GM12874 (cell line): Measurements from ENCODE around the gene OR7D2.

Source experiments
- TF ChIP-seq, protein P1 (sequence below): IDR thresholded peaks from 2 replicates; pipeline ENCODE4 v1.5.1; 2011; ENCODE audit warnings: low read depth, mild to moderate bottlenecking, control low read depth, low read length, moderate library complexity; ENCODE audit not compliant: insufficient read depth

OR7D2 gene

DNA sequence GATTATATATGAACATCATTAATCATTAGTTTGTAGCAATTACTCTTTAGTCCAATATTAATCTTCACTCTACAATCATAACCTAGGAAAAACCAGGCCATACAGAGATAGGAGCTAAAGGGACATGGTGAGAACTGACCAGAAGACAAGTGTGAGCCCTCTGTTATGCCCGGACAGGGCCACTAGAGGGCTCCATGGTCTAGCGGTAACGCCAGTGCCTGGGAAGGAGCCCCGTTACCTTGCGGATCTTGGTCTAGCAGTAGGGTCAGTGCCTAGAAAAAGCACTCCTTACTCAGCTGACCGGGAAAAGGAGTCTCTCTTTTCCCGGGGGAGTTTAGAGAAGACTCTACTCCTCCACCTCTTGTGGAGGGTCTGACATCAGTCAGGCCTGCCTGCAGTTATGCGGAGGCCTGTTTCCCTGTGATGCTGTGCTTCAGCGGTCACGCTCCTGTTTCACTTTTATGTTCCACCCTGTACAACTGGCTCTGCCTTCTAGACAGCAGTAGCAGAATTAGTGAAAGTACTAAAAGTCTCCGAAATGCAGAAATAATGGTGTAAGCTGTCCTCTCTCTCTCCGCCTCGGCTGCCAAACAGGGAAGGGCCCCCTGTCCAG, 26.8 kb downstream of the OR7D2 start:
- TF ChIP-seq, protein P1, sequence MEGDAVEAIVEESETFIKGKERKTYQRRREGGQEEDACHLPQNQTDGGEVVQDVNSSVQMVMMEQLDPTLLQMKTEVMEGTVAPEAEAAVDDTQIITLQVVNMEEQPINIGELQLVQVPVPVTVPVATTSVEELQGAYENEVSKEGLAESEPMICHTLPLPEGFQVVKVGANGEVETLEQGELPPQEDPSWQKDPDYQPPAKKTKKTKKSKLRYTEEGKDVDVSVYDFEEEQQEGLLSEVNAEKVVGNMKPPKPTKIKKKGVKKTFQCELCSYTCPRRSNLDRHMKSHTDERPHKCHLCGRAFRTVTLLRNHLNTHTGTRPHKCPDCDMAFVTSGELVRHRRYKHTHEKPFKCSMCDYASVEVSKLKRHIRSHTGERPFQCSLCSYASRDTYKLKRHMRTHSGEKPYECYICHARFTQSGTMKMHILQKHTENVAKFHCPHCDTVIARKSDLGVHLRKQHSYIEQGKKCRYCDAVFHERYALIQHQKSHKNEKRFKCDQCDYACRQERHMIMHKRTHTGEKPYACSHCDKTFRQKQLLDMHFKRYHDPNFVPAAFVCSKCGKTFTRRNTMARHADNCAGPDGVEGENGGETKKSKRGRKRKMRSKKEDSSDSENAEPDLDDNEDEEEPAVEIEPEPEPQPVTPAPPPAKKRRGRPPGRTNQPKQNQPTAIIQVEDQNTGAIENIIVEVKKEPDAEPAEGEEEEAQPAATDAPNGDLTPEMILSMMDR = peak; percentile 85

DNA sequence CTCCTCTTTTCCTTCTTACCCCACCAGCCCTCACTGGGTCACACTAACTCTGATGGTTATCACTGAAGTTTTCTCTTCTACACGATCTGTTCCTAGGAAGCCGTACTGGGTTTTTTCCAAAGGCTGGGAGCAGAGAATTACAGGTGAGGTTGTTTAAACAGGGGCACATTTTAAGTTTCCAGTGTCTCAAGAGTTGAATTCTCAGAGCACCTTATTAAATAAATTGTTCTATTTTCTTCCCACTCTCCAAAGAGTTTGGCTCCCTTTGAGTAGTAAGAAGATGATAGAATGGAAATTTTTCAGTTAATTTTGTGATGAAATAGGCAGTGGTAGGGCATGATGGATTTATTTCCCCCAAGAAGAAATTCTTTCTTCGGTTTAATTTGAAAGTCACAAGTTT, 40.7 kb downstream of the OR7D2 start, which contains the start of gene OR7D4:
Gene OR7D4 (minus strand): TSS at position 101 of the 400 bp plus-strand sequence. CDS start 4,752 bp downstream, outside the sequence.
- TF ChIP-seq, protein P1 = no peak
